GM12872 (cell line): Measurements from ENCODE around the gene HOXD10.

Experiments used
- CTCF ChIP-seq: IDR thresholded peaks from 3 replicates; pipeline ENCODE4 v1.5.1; 2011; ENCODE audit warnings: low read depth, mild to moderate bottlenecking, low read length, moderate library complexity; ENCODE audit not compliant: insufficient read depth

The HOXD10 gene

GRCh38 chr2:176122052-176122682 lies 5.6 kb downstream of the HOXD10 start:
- no peak for TF ChIP-seq CTCF

- TF ChIP-seq CTCF, result no peak
These were observed 6.3 kb downstream of the HOXD10 start, which contains the start of gene HOXD9 for GRCh38 chr2:176122683-176123410. HOXD9 (plus strand) TSS chr2:176122719; CDS start chr2:176122769, 50 bp downstream.

GRCh38 chr2:176123411-176124109 lies 7.0 kb downstream of the HOXD10 start:
- no peak for TF ChIP-seq CTCF

- no peak for TF ChIP-seq CTCF
These were observed 7.8 kb downstream of the HOXD10 start for GRCh38 chr2:176124110-176124946.

GRCh38 chr2:176124947-176125771 lies 8.6 kb downstream of the HOXD10 start:
- TF ChIP-seq CTCF, result no peak

GRCh38 chr2:176125772-176126054 lies 9.1 kb downstream of the HOXD10 start:
- TF ChIP-seq CTCF, result no peak
